Neutrophil (primary cell): ENCODE results near the gene ERCC5.

Source experiments
- H3K27ac ChIP-seq: fragments of 200-600 bp; sonication (generic); 2 replicates; pipeline ENCODE4 v1.5.1; 2016; ENCODE audit warnings: mild to moderate bottlenecking, moderate library complexity
- H3K27me3 ChIP-seq: fragments of 200-600 bp; sonication (generic); 2 replicates; pipeline ENCODE4 v1.6.0; 2016; ENCODE audit warnings: mild to moderate bottlenecking
- H3K36me3 ChIP-seq: fragments of 200-600 bp; sonication (generic); 2 replicates; pipeline ENCODE4 v1.5.1; 2017
- H3K4me1 ChIP-seq, 2 experiments: fragments of 200-600 bp in 1 of 2; sonication (generic) in 1 of 2; 1 replicate in 1 of 2; 2 replicates in 1 of 2; pipeline versions ENCODE4 v1.5.1 to v1.6.1; 2013 to 2016; ENCODE audit warnings: low read depth in 1 of 2, low read length in 1 of 2, mild to moderate bottlenecking in 1 of 2, moderate library complexity in 1 of 2; ENCODE audit not compliant: control insufficient read depth in 1 of 2, insufficient read depth in 1 of 2
- H3K4me3 ChIP-seq, 2 experiments: fragments of 200-600 bp in 1 of 2; sonication (generic) in 1 of 2; 1 replicate in 1 of 2; 2 replicates in 1 of 2; pipeline ENCODE4 v1.5.1; 2013 to 2016; ENCODE audit warnings: low read depth in 1 of 2, low read length in 1 of 2, mild to moderate bottlenecking in 1 of 2, moderate library complexity in 1 of 2
- H3K9me3 ChIP-seq: fragments of 200-600 bp; sonication (generic); 2 replicates; pipeline ENCODE4 v1.5.1; 2016
- TF ChIP-seq, protein P1 (sequence below): fragments of 200-600 bp; sonication (generic); IDR thresholded peaks from 2 replicates; pipeline ENCODE4 v1.5.1; 2016; ENCODE audit warnings: antibody characterized with exemption

The ERCC5 gene

DNA sequence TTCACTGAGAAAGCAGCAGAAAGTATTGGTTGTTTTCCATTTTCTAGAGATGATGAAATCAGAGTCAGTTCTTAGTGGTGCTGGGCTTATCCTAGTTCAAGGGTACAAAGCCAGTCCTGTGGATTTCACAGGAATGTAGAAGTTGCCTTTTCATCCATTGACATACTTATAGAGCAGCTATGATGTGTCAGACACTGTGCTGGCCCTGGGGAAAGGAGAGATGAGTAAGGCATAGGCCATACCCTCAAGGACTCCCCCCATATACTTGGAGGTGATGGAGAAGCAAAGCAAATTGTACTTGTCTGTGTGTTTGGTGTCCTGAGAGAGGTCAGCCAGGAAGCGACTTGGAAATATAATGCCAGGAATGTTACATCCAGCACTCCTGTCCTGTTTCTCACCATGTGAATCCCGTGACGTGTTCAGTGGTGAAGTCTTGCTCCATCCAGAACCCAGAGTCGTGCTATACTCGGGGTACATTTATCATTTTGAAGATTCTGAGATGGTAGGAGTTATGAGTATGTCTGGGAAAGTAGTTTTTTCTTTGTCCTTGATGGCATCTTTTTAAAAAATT lies 22.6 kb downstream of the ERCC5 start:
- H3K27ac ChIP-seq, result no peak overlapping the region
- peaks cover 3% of the 10 kb centered on the region in 2 experiments for H3K4me1 ChIP-seq
- H3K4me3 ChIP-seq, result no peak overlapping the region
- peaks cover 87% of the 10 kb centered on the region for H3K36me3 ChIP-seq
- no peaks in the 10 kb centered on the region for H3K9me3 ChIP-seq
- no peaks in the 10 kb centered on the region for H3K27me3 ChIP-seq
- TF ChIP-seq, protein P1, sequence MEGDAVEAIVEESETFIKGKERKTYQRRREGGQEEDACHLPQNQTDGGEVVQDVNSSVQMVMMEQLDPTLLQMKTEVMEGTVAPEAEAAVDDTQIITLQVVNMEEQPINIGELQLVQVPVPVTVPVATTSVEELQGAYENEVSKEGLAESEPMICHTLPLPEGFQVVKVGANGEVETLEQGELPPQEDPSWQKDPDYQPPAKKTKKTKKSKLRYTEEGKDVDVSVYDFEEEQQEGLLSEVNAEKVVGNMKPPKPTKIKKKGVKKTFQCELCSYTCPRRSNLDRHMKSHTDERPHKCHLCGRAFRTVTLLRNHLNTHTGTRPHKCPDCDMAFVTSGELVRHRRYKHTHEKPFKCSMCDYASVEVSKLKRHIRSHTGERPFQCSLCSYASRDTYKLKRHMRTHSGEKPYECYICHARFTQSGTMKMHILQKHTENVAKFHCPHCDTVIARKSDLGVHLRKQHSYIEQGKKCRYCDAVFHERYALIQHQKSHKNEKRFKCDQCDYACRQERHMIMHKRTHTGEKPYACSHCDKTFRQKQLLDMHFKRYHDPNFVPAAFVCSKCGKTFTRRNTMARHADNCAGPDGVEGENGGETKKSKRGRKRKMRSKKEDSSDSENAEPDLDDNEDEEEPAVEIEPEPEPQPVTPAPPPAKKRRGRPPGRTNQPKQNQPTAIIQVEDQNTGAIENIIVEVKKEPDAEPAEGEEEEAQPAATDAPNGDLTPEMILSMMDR, result no peak

GRCh38 chr13:102869948-102870676 lies 24.3 kb downstream of the ERCC5 start:
- Histone ChIP-seq H3K27me3 (no peaks in the 10 kb centered on the region), H3K36me3 (peaks cover 88% of the 10 kb centered on the region), H3K4me3 (no peak overlapping the region), H3K4me1 (no peaks in the 10 kb centered on the region), H3K27ac (no peak overlapping the region), H3K9me3 (no peaks in the 10 kb centered on the region)
- TF ChIP-seq, protein P1, result no peak

- no peaks in the 10 kb centered on the region for H3K4me1 ChIP-seq
- H3K27ac ChIP-seq, result no peak overlapping the region
- H3K27me3 ChIP-seq, result no peaks in the 10 kb centered on the region
- H3K9me3 ChIP-seq, result no peaks in the 10 kb centered on the region
- H3K4me3 ChIP-seq, result no peak overlapping the region
- TF ChIP-seq, protein P1, result peak; percentile 59
- H3K36me3 ChIP-seq, result peaks cover 90% of the 10 kb centered on the region
These were observed 25.0 kb downstream of the ERCC5 start for GRCh38 chr13:102870677-102871415.

- TF ChIP-seq, protein P1, result no peak
- peaks cover 89% of the 10 kb centered on the region for H3K36me3 ChIP-seq
- H3K27me3 ChIP-seq, result no peaks in the 10 kb centered on the region
- H3K4me3 ChIP-seq, result no peak overlapping the region
- no peaks in the 10 kb centered on the region for H3K9me3 ChIP-seq
- H3K27ac ChIP-seq, result no peak overlapping the region
- no peaks in the 10 kb centered on the region for H3K4me1 ChIP-seq
These were observed 26.3 kb downstream of the ERCC5 start for GRCh38 chr13:102872131-102872530.

GRCh38 chr13:102872531-102872930 lies 26.7 kb downstream of the ERCC5 start:
- peaks cover 89% of the 10 kb centered on the region for H3K36me3 ChIP-seq
- no peaks in the 10 kb centered on the region for H3K9me3 ChIP-seq
- TF ChIP-seq, protein P1, result no peak
- no peak overlapping the region for H3K27ac ChIP-seq
- no peak overlapping the region for H3K4me3 ChIP-seq
- H3K4me1 ChIP-seq, result no peaks in the 10 kb centered on the region
- H3K27me3 ChIP-seq, result no peaks in the 10 kb centered on the region
